Fibroblast of the aortic adventitia (primary cell): ENCODE results near the gene SPTBN4. TPM values are rescaled to one million over a fixed set of nuclear protein-coding genes. Genes with fewer than 3 reads are reported as not detected.

Experiments
- DNase-seq: peaks from one replicate; pipeline ENCODE4 v3.0.0-alpha.2; 2010; ENCODE audit warnings: low read depth
- H3K4me3 ChIP-seq: 2 replicates; pipeline ENCODE4 v1.5.1; 2011; ENCODE audit warnings: low read depth, mild to moderate bottlenecking, control low read depth, low read length, moderate library complexity
- total RNA-seq: library from RNA; depleted of rRNA; stranded (reverse); fragments of >200 nt; gene quantifications from 2 replicates; pipeline ENCODE4 v1.2.3, GENCODE V29; 2012; ENCODE audit warnings: low replicate concordance
- TF ChIP-seq, protein P1 (sequence below): IDR thresholded peaks from 2 replicates; pipeline ENCODE4 v1.5.1; 2011; ENCODE audit warnings: mild to moderate bottlenecking, low read length, control low read depth, inconsistent platforms; ENCODE audit not compliant: insufficient read depth

The SPTBN4 gene
- total RNA-seq, 1 donor, result 3.5 TPM

DNA sequence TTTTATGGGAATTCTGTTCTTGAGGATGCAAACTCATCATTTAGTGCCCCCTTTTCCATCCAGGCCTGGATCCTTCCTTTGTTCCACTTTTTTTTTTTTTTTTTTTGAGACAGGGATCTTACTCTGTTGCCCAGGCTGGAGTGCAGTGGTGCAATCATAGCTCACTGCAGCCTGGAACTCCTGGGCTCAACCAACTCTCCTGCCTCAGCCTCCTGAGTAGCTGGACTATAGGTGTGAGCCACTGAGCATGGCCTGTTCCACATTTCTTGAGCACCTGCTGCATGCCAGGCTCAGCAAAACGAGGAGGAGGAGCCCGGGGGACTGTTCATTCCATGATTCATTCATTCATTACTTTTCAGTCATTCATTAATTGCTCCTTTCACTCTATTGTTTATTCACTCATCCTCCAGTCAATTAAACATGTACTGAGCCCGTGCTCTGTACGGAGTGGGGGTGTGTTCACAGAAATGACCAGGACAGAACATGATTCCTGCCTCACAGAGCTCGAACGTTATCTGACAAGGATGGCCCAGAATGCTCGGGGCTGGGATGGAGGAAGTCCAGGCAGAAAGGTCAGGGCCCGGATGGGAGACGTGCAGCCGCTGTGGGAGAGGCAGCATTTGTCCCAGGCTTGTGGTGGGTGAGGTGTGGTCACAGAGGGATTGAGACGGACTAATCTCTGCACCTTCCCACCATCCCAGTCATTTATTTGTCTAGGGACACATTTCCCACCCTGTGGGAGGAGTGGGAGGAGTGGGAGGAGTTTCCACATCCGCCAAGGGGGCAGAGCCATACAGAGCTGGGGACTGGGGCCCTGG is 58.6 kb downstream of the SPTBN4 start:
- no peak overlapping the region for H3K4me3 ChIP-seq
- TF ChIP-seq, protein P1, sequence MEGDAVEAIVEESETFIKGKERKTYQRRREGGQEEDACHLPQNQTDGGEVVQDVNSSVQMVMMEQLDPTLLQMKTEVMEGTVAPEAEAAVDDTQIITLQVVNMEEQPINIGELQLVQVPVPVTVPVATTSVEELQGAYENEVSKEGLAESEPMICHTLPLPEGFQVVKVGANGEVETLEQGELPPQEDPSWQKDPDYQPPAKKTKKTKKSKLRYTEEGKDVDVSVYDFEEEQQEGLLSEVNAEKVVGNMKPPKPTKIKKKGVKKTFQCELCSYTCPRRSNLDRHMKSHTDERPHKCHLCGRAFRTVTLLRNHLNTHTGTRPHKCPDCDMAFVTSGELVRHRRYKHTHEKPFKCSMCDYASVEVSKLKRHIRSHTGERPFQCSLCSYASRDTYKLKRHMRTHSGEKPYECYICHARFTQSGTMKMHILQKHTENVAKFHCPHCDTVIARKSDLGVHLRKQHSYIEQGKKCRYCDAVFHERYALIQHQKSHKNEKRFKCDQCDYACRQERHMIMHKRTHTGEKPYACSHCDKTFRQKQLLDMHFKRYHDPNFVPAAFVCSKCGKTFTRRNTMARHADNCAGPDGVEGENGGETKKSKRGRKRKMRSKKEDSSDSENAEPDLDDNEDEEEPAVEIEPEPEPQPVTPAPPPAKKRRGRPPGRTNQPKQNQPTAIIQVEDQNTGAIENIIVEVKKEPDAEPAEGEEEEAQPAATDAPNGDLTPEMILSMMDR, result no peak
- no peak for DNase-seq

DNA sequence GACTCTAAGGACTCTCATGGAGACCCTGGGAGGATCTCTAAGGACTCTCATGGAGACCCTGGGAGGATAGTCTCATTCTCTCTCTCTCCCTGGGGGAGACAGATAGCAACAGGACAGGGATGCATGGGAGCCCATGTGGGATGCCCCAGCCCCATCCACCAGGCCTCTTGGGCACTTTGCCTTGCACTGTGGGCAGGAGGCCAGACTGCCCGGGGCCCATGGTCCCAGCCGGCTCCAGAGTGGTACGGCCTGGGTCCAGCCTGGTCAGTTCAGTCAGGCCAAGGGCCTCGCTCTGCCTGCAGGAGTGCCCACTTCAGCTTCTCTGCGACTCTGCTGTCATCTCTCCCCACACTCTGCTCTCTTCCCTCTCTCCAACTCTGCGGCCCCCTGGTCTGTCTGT is 61.3 kb downstream of the SPTBN4 start:
- no peak for DNase-seq
- TF ChIP-seq, protein P1, result no peak
- no peak overlapping the region for H3K4me3 ChIP-seq

- no peak for DNase-seq
- no peak overlapping the region for H3K4me3 ChIP-seq
- TF ChIP-seq, protein P1, result no peak
These were observed 61.8 kb downstream of the SPTBN4 start for GRCh38 chr19:40528533-40529092.

GRCh38 chr19:40529093-40529954 is 62.5 kb downstream of the SPTBN4 start:
- peak overlapping the region; percentile 51 for H3K4me3 ChIP-seq
- TF ChIP-seq, protein P1, result peak; percentile 92
- DNase-seq, result peak; percentile 71

GRCh38 chr19:40530091-40530901 is 63.5 kb downstream of the SPTBN4 start:
- peak overlapping the region; percentile 22 for H3K4me3 ChIP-seq
- DNase-seq, result no peak
- TF ChIP-seq, protein P1, result peak; percentile 18

GRCh38 chr19:40533508-40533907 is 66.7 kb downstream of the SPTBN4 start:
- TF ChIP-seq, protein P1, result peak; percentile 37
- no peak overlapping the region for H3K4me3 ChIP-seq
- no peak for DNase-seq
